Measurements from ENCODE around the gene DNAH1.

Gene DNAH1

DNA sequence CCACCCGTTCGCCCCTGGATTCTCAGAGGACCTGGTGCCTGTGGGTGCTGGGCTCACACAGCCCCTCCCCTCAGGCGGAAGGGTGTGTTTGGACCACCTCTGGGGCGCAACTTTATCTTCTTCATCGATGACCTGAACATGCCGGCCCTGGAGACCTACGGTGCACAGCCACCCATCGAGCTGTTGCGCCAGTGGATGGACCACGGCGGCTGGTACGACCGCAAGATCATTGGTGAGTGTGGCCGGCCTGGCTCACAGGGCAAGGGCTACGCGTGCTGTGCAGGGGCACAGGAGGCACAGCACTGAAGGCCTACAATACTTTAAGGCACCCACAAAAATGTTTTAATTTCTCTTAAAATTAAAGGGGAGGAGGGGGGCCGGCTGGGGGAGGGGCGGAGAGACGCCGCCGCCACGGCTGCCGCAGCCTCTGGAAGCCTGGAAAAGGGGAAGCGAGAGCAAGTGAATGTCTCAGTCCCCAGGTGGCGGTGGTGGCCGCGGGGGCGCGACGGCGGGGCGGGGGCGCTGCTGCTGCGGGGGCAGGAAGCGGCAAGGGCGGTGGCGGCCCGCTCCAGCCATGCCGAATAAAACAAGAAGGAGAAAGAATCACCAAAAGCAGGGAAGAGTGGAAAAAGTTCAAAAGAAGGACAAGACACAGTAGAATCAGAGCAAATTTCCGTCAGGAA, 56.8 kb downstream of the DNAH1 start:
- no peak overlapping the region for H2AFZ ChIP-seq (ENCODE audit: low read depth, low read length)
- H3K36me3 ChIP-seq (ENCODE audit: insufficient read depth, low read length): no peaks in the 10 kb centered on the region
- no peaks in the 10 kb centered on the region for H3K27me3 ChIP-seq (ENCODE audit: insufficient read depth, low read length)
- H3K4me3 ChIP-seq (ENCODE audit: low read length): no peak overlapping the region
- no peaks in the 10 kb centered on the region for H3K4me1 ChIP-seq (ENCODE audit: insufficient read depth, low read length)
- H3K9me3 ChIP-seq (ENCODE audit: low read length): no peaks in the 10 kb centered on the region

DNA sequence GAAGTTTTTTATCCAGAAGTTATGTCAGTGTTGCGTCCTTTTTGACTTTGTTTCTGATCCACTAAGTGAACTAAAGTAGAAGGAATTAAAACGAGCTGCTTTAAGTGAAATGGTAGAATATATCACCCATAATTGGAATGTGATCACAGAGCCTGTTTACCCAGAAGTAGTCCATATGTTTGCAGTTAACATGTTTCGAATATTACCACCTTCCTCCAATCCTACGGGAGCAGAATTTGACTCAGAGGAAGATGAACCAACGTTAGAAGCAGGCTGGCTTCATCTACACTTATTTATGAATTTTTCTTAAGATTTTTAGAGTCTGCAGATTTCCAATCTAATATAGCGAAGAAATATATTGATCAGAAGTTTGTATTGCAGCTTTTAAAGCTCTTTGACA, 57.6 kb downstream of the DNAH1 start:
- Histone ChIP-seq H3K4me1 (ENCODE audit: insufficient read depth, low read length) (no peaks in the 10 kb centered on the region), H3K36me3 (ENCODE audit: insufficient read depth, low read length) (no peaks in the 10 kb centered on the region), H2AFZ (ENCODE audit: low read depth, low read length) (no peak overlapping the region), H3K4me3 (ENCODE audit: low read length) (no peak overlapping the region), H3K9me3 (ENCODE audit: low read length) (no peaks in the 10 kb centered on the region), H3K27me3 (ENCODE audit: insufficient read depth, low read length) (no peaks in the 10 kb centered on the region)

DNA sequence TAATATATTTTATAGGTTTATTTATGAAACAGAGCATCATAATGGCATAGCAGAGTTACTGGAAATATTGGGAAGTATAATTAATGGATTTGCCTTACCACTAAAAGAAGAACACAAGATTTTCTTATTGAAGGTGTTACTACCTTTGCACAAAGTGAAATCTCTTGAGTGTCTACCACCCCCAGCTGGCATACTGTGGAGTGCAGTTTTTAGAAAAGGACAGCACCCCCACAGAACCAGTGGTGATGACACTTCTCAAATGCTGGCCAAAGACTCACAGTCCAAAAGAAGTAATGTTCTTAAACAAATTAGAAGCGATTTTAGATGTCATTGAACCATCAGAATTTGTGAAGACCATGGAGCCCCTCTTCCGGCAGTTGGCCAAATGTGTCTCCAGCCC, 58.1 kb downstream of the DNAH1 start:
- no peaks in the 10 kb centered on the region for H3K36me3 ChIP-seq (ENCODE audit: insufficient read depth, low read length)
- H2AFZ ChIP-seq (ENCODE audit: low read depth, low read length): no peak overlapping the region
- H3K4me3 ChIP-seq (ENCODE audit: low read length): no peak overlapping the region
- H3K27me3 ChIP-seq (ENCODE audit: insufficient read depth, low read length): no peaks in the 10 kb centered on the region
- no peaks in the 10 kb centered on the region for H3K4me1 ChIP-seq (ENCODE audit: insufficient read depth, low read length)
- H3K9me3 ChIP-seq (ENCODE audit: low read length): no peaks in the 10 kb centered on the region

DNA sequence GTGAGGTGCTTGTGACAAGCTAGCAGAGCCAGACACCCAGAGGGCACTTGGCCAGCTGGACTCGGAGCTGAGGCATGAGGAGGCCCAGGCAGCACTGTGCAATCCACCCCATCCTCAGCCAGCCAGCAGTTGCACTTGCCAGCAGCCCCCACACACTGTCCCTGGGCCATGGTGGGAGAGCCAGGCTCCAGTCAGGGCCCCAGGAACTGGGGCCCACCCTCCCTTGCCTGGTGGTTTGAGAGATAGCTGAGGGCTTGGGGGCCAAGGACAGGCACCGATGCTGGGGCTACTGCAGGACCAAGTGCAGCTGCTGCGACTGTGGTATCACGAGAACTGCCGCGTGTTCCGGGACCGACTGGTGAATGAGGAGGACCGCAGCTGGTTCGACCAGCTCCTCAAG, 63.5 kb downstream of the DNAH1 start:
- no peaks in the 10 kb centered on the region for H3K36me3 ChIP-seq (ENCODE audit: insufficient read depth, low read length)
- H3K27me3 ChIP-seq (ENCODE audit: insufficient read depth, low read length): no peaks in the 10 kb centered on the region
- H2AFZ ChIP-seq (ENCODE audit: low read depth, low read length): no peak overlapping the region
- no peaks in the 10 kb centered on the region for H3K9me3 ChIP-seq (ENCODE audit: low read length)
- no peaks in the 10 kb centered on the region for H3K4me1 ChIP-seq (ENCODE audit: insufficient read depth, low read length)
- H3K4me3 ChIP-seq (ENCODE audit: low read length): no peak overlapping the region

DNA sequence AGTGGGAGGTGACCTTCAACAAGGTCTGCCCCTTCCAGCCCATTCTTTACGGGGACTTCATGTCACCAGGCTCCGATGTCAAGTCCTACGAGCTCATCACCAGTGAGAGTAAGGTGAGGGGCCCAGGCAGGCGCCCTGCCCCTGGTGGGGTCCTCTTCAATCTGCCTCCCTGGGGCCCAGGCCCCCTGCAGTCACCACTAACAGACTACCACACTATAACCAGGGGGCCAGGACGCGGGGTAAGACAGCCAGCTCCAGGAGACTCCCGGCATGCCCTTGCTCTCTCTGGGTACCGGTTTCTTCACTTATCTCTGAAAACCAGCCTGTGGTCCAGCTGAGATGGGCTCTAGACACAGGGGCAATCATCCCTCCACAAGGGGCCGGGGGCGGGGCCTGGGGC, 63.9 kb downstream of the DNAH1 start:
- Histone ChIP-seq H3K9me3 (ENCODE audit: low read length) (no peaks in the 10 kb centered on the region), H3K27me3 (ENCODE audit: insufficient read depth, low read length) (no peaks in the 10 kb centered on the region), H3K4me1 (ENCODE audit: insufficient read depth, low read length) (no peaks in the 10 kb centered on the region), H3K4me3 (ENCODE audit: low read length) (no peak overlapping the region), H3K36me3 (ENCODE audit: insufficient read depth, low read length) (no peaks in the 10 kb centered on the region), H2AFZ (ENCODE audit: low read depth, low read length) (no peak overlapping the region)

DNA sequence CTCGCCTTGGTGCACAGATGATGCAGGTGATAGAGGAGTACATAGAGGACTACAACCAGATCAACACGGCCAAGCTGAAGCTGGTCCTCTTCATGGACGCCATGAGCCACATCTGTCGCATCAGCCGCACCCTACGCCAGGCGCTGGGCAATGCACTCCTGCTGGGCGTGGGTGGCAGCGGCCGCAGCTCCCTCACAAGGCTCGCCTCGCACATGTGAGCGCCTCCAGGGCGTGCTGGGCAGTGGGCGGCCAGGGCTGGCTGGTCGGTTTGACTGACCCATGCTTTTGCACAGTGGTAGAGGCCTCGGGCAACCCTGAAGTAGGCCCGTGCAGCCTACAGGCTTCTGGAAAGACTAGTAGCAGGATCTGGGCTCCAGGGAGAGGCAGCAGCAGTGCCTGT, 65.5 kb downstream of the DNAH1 start:
- H3K4me1 ChIP-seq (ENCODE audit: insufficient read depth, low read length): no peaks in the 10 kb centered on the region
- H3K36me3 ChIP-seq (ENCODE audit: insufficient read depth, low read length): no peaks in the 10 kb centered on the region
- no peak overlapping the region for H3K4me3 ChIP-seq (ENCODE audit: low read length)
- H2AFZ ChIP-seq (ENCODE audit: low read depth, low read length): no peak overlapping the region
- no peaks in the 10 kb centered on the region for H3K9me3 ChIP-seq (ENCODE audit: low read length)
- H3K27me3 ChIP-seq (ENCODE audit: insufficient read depth, low read length): no peaks in the 10 kb centered on the region

DNA sequence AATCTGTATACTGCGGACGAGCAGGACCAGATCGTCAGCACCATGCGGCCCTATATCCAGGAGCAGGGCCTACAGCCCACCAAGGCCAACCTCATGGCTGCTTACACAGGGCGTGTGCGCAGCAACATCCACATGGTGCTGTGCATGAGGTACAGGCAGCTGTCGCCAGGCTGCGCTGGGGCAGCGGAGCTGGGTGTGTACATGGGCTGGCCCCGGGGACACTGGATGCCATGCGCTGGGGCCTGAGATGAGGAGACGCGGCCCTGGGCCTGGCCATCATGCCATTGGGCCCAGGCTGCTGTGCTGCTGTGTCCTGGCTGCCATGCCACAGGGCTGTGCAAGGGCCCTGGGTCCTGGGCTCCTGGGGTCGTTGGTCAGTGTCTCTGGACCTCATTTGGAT, 67.3 kb downstream of the DNAH1 start:
- Histone ChIP-seq H3K36me3 (ENCODE audit: insufficient read depth, low read length) (no peaks in the 10 kb centered on the region), H3K27me3 (ENCODE audit: insufficient read depth, low read length) (no peaks in the 10 kb centered on the region), H3K9me3 (ENCODE audit: low read length) (no peaks in the 10 kb centered on the region), H3K4me1 (ENCODE audit: insufficient read depth, low read length) (no peaks in the 10 kb centered on the region), H2AFZ (ENCODE audit: low read depth, low read length) (no peak overlapping the region), H3K4me3 (ENCODE audit: low read length) (no peak overlapping the region)

DNA sequence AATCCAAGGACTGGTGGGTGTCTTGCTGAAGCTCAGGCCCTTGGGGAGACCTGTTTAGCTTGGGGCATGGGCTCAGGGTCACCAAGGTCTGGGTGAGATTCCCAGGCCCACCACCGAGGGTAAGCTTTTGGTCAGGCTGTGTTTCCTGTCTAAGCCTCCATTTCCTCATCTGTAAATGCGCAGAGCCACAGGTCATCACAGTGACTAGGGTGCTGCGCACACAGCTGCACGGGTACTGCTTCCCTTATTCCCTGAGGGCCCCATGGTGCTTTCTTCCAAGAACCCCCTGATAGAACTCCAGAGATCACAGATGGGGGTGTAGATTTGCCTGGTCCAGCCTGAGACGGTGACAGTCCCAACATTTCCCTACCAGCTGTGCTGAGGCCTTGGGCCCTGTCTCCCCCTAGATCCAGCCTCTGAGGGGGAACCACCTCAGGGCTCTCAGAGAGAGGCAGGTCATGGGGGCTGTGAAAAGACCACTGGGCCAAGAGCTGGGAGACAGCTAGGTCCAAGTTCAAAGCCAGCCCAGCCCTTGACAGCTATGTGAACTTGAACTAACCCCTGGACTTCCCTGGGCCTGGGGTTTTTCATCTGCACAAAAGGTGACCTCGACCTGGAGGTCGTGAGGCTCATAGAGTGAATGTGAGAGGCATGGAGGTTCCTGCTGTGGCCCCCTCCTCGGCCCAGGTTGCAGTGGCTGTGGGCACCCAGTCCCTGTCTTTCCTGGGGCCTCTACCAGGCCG, 68.1 kb downstream of the DNAH1 start:
- Histone ChIP-seq H3K36me3 (ENCODE audit: insufficient read depth, low read length) (no peaks in the 10 kb centered on the region), H3K9me3 (ENCODE audit: low read length) (no peaks in the 10 kb centered on the region), H2AFZ (ENCODE audit: low read depth, low read length) (no peak overlapping the region), H3K4me1 (ENCODE audit: insufficient read depth, low read length) (no peaks in the 10 kb centered on the region), H3K27me3 (ENCODE audit: insufficient read depth, low read length) (no peaks in the 10 kb centered on the region), H3K4me3 (ENCODE audit: low read length) (no peak overlapping the region)

DNA sequence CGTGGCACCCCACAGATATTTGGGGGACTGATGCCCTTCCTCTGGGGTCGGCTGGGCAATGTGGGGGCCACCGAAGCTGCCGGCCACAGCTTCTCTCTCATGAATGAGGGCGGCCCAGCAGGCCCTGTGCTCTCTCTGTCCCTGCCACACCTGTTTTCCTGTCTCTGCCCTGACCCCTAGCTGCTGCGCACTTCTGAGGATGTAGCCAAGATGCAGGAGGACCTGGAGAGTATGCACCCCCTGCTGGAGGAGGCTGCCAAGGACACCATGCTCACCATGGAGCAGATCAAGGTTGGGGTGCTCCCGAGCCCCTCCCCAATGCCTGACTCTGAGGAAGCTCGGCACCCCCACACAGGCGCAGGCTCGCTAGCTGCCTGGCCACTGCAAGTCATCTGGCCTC, 69.0 kb downstream of the DNAH1 start:
- no peak overlapping the region for H3K4me3 ChIP-seq (ENCODE audit: low read length)
- H3K27me3 ChIP-seq (ENCODE audit: insufficient read depth, low read length): no peaks in the 10 kb centered on the region
- H2AFZ ChIP-seq (ENCODE audit: low read depth, low read length): no peak overlapping the region
- no peaks in the 10 kb centered on the region for H3K4me1 ChIP-seq (ENCODE audit: insufficient read depth, low read length)
- H3K9me3 ChIP-seq (ENCODE audit: low read length): no peaks in the 10 kb centered on the region
- H3K36me3 ChIP-seq (ENCODE audit: insufficient read depth, low read length): no peaks in the 10 kb centered on the region

DNA sequence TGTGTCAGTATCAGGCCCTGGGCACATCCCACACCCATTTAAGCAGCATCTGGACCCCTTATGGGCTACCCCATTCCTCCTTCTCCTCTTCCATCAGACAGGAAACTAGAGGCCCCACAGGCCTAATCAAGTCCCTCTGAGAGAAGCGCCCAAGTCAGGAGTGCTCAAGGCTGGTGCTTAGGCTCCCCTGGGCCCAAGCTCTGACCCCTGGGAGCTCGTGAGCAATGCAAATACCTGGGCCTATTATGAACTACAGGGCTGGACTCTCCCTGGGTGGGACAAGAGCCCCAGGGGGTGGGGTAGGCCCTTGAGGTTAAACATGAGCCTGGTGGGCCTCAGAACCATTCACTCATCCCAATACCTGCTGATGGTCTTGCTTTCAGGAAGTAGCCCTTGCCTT, 71.4 kb downstream of the DNAH1 start:
- Histone ChIP-seq H3K36me3 (ENCODE audit: insufficient read depth, low read length) (no peaks in the 10 kb centered on the region), H2AFZ (ENCODE audit: low read depth, low read length) (no peak overlapping the region), H3K4me1 (ENCODE audit: insufficient read depth, low read length) (no peaks in the 10 kb centered on the region), H3K9me3 (ENCODE audit: low read length) (no peaks in the 10 kb centered on the region), H3K4me3 (ENCODE audit: low read length) (no peak overlapping the region), H3K27me3 (ENCODE audit: insufficient read depth, low read length) (no peaks in the 10 kb centered on the region)

DNA sequence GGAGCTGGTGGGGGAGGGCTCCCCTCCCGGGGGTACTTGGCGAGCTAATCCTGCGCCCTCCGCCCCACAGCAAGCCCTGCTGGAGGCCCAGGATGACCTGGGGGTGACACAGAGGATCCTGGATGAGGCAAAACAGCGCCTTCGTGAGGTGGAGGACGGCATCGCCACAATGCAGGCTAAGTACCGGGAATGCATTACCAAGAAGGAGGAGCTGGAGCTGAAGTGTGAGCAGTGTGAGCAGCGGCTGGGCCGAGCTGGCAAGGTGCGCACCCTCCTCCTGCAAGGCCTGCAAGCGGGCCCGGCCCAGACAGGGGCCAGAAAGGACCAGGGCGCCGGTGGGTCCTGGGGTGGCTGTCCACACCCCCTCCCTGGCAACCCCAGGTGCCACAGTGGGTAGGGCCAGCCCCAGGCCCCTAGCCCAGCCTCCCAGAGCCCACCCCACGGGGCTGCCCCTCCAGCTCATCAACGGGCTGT, 72.3 kb downstream of the DNAH1 start:
- Histone ChIP-seq H2AFZ (ENCODE audit: low read depth, low read length) (no peak overlapping the region), H3K9me3 (ENCODE audit: low read length) (no peaks in the 10 kb centered on the region), H3K27me3 (ENCODE audit: insufficient read depth, low read length) (no peaks in the 10 kb centered on the region), H3K4me1 (ENCODE audit: insufficient read depth, low read length) (no peaks in the 10 kb centered on the region), H3K4me3 (ENCODE audit: low read length) (no peak overlapping the region), H3K36me3 (ENCODE audit: insufficient read depth, low read length) (no peaks in the 10 kb centered on the region)

DNA sequence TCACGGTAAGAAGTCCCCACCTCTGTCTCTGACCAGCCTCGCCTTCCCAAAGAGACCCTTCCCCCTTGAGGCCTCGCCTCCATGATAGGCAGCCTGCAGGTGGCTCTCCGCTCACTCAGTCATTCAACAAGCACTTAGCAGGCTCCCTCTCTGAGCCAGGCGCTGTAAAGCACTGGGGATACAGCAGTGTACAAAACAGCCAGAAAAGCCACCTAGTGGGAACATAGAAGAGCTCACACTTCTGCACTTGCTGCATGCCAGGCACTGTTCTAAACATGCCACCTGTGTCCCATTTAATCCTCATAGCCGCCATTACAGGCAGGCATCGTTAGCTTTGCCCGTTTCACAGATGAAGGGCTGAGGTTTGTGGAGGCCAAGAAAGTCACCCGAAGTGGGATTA, 72.8 kb downstream of the DNAH1 start:
- H3K4me3 ChIP-seq (ENCODE audit: low read length): no peak overlapping the region

DNA sequence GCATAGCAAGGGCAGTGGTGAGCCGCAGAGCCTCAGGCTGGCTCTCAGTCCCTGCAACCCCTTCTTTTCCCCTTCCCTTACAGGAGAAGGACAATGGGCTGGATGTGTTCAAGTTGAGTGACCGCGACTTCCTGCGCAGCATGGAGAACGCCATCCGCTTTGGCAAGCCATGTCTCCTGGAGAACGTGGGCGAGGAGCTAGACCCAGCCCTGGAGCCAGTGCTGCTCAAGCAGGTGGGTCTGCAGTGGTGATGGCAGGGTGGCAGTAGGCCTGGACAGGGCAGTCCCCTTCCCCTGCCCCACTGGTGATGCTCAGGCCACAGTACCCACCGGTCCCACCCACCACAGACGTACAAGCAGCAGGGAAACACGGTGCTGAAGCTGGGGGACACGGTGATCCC, 75.0 kb downstream of the DNAH1 start:
- Histone ChIP-seq H3K36me3 (ENCODE audit: insufficient read depth, low read length) (no peaks in the 10 kb centered on the region), H3K9me3 (ENCODE audit: low read length) (no peaks in the 10 kb centered on the region), H2AFZ (ENCODE audit: low read depth, low read length) (no peak overlapping the region), H3K27me3 (ENCODE audit: insufficient read depth, low read length) (no peaks in the 10 kb centered on the region), H3K4me3 (ENCODE audit: low read length) (no peak overlapping the region), H3K4me1 (ENCODE audit: insufficient read depth, low read length) (no peaks in the 10 kb centered on the region)

More for the DNA sequence above, 72.8 kb downstream of the DNAH1 start:
- Histone ChIP-seq H3K9me3 (ENCODE audit: low read length) (no peaks in the 10 kb centered on the region), H3K4me1 (ENCODE audit: insufficient read depth, low read length) (no peaks in the 10 kb centered on the region), H3K36me3 (ENCODE audit: insufficient read depth, low read length) (no peaks in the 10 kb centered on the region), H3K27me3 (ENCODE audit: insufficient read depth, low read length) (no peaks in the 10 kb centered on the region), H2AFZ (ENCODE audit: low read depth, low read length) (no peak overlapping the region)

Measured in neuron (in vitro differentiated cells).